Effector memory CD4-positive, alpha-beta T cell (primary cell): ENCODE data around the gene YIPF3.

Source experiments
- DNase-seq, 3 donors: peaks; one replicate each; pipeline ENCODE4 v3.0.0-alpha.2; 2020
- H3K27ac ChIP-seq: 2 replicates; pipeline ENCODE4 v1.7.0; 2013; ENCODE audit warnings: mild to moderate bottlenecking, low read length, moderate library complexity; ENCODE audit not compliant: insufficient read depth, poor library complexity, severe bottlenecking
- H3K27me3 ChIP-seq: replicated peaks from 2 replicates; pipeline ENCODE4 v1.7.0; 2013; ENCODE audit warnings: mild to moderate bottlenecking, low read length; ENCODE audit not compliant: insufficient read depth, control insufficient read depth, poor library complexity, severe bottlenecking
- H3K36me3 ChIP-seq: 2 replicates; pipeline ENCODE4 v1.7.0; 2013; ENCODE audit warnings: mild to moderate bottlenecking, low read length, moderate library complexity; ENCODE audit not compliant: control insufficient read depth, insufficient read depth
- H3K4me1 ChIP-seq: 2 replicates; pipeline ENCODE4 v1.7.0; 2013; ENCODE audit warnings: low read length, mild to moderate bottlenecking; ENCODE audit not compliant: control insufficient read depth, insufficient read depth, poor library complexity, severe bottlenecking
- H3K4me3 ChIP-seq: 2 replicates; pipeline ENCODE4 v1.7.0; 2013; ENCODE audit warnings: low read length, low read depth, mild to moderate bottlenecking; ENCODE audit not compliant: insufficient read depth, poor library complexity, severe bottlenecking
- H3K9me3 ChIP-seq: 2 replicates; pipeline ENCODE4 v1.7.0; 2013; ENCODE audit warnings: mild to moderate bottlenecking, low read length, moderate library complexity; ENCODE audit not compliant: control insufficient read depth

YIPF3 gene

DNA sequence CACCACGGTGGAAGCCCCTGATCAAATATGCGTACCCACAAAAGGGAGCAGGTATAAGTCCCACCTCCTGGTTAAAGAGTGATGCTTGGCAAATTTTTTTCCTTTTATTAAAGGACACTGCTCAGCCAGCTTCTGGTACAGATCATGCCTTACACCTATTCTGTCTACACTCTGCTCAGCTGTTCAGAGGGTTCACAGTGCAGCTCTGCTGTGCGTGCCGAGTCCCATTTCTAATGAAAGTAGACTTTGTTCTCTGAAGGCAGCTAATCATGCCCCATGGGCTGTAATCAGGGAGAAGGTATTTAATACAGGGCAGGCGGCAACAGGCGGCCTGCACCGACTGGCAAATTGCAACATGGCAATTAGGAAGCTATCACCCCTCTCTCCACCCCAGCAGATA, 22.9 kb downstream of the YIPF3 start:
- Histone ChIP-seq H3K9me3 (no peaks in the 10 kb centered on the region), H3K36me3 (peaks cover 12% of the 10 kb centered on the region), H3K4me3 (no peak overlapping the region), H3K4me1 (peaks cover 14% of the 10 kb centered on the region), H3K27ac (no peak overlapping the region), H3K27me3 (no peaks in the 10 kb centered on the region)
- no peak for DNase-seq

DNA sequence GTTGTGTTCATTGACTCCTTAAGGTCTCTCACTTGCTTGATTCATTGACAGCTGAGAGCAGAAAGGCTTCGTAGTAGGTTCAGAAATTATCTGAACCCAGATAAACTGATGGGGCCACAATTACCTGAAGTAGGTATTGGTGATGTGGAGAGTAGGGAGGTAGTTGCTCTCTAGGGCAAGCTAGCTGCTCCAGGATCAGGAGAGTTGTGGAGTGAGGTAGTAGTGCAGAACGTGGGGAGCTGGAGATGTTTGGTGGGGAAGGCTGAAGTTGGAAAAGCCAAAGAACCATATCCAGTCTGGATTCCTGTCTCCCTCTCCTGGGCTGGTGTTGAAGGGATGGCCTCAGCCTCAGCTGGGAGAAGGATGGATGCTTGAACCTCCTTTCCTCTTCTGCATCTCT, 23.5 kb downstream of the YIPF3 start:
- H3K27ac ChIP-seq = no peak overlapping the region
- H3K27me3 ChIP-seq = no peaks in the 10 kb centered on the region
- peaks cover 11% of the 10 kb centered on the region for H3K36me3 ChIP-seq
- H3K4me1 ChIP-seq = peaks cover 14% of the 10 kb centered on the region
- H3K9me3 ChIP-seq = no peaks in the 10 kb centered on the region
- no peak for DNase-seq
- H3K4me3 ChIP-seq = no peak overlapping the region

DNA sequence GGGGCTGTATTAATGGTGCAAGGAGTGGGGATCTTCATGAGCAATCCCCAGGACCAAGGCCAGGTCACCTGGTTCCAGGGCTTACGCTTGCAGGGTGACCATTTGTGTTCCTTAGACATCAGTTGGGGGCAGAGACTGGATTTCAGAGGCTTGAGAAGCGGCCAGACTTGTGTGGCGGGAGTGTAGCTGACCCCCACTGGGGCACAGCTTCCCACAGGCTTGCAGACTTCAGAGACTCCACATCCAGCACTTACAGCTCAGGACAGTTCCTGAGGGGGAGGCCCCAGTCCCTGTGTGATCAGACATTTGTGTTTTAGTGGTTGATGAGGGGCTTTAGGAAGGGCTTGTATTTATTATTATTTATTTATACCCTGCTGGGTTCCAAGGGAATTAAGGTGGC, 24.1 kb downstream of the YIPF3 start:
- no peak for DNase-seq
- H3K27me3 ChIP-seq = no peaks in the 10 kb centered on the region
- H3K9me3 ChIP-seq = no peaks in the 10 kb centered on the region
- no peak overlapping the region for H3K27ac ChIP-seq
- H3K4me3 ChIP-seq = no peak overlapping the region
- H3K36me3 ChIP-seq = peaks cover 10% of the 10 kb centered on the region
- H3K4me1 ChIP-seq = peaks cover 14% of the 10 kb centered on the region

DNA sequence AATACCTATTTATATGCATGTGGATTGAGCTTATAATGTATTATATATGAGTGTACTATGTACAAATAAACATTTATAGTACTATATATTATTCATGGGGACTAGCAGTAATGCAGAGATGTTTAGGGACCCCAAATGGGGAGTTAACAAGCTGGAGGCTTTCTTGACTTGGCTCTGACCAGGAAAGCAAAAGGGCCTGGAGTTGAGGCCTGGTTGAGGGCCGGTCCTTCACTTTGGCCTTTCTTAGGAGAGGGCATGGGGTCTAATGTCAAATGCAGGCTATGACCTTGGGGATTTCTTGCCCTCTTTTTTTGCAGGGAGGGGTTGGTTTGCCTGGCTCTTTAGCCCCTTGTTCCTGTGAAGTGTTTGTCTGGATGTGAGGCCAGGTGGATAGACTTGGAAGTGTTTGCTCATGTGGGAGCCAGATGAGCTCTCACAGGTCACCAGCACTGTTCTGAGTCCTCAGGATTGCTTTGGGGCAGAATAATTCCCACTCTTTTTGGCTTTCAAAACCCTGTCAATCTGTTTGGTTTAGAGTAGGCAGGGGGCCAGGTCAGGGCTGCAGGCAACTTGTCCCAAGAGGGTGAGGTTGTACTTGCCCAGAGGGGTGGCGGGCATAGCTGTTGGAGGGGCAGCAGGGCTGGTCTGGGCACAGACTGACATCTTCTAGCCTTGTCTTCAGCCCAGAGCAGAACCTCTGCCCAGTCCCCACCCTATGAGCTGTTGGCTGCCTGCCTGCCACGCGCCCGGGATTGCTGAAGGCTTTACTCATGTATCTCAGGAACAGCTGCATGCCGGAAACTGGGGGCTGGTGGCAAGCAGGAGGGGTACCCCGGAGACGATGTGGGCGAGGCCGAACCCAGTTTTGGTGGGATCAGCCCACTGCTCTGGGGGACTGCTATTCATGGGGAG, 24.7 kb downstream of the YIPF3 start:
- DNase-seq = no peak
- no peaks in the 10 kb centered on the region for H3K9me3 ChIP-seq
- peaks cover 14% of the 10 kb centered on the region for H3K4me1 ChIP-seq
- peaks cover 10% of the 10 kb centered on the region for H3K36me3 ChIP-seq
- no peak overlapping the region for H3K27ac ChIP-seq
- no peaks in the 10 kb centered on the region for H3K27me3 ChIP-seq
- no peak overlapping the region for H3K4me3 ChIP-seq

DNA sequence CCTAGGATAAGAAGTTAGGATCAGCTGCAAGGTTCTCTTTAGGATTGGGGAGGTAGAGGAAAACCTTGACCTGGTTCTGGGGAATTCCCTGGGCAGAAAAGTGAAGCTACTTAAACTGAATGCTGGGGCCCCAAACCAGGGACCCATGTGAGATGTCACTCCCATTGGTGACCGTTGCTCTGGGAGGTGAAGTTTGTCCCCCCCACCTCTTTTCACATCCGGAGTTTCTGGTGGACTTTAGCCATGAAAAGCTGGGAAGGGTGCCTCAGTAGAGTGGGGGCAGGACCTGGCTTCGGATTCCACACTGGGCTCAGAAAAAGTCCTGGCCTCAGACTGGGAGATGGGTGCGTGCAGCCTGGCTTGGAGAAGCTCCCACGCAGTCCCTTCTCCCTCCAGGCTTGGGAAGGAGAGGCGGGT, 26.2 kb downstream of the YIPF3 start:
- H3K27me3 ChIP-seq = no peaks in the 10 kb centered on the region
- H3K4me3 ChIP-seq = no peak overlapping the region
- H3K9me3 ChIP-seq = no peaks in the 10 kb centered on the region
- H3K4me1 ChIP-seq = peaks cover 10% of the 10 kb centered on the region
- H3K27ac ChIP-seq = no peak overlapping the region
- no peak for DNase-seq
- H3K36me3 ChIP-seq = peaks cover 10% of the 10 kb centered on the region

DNA sequence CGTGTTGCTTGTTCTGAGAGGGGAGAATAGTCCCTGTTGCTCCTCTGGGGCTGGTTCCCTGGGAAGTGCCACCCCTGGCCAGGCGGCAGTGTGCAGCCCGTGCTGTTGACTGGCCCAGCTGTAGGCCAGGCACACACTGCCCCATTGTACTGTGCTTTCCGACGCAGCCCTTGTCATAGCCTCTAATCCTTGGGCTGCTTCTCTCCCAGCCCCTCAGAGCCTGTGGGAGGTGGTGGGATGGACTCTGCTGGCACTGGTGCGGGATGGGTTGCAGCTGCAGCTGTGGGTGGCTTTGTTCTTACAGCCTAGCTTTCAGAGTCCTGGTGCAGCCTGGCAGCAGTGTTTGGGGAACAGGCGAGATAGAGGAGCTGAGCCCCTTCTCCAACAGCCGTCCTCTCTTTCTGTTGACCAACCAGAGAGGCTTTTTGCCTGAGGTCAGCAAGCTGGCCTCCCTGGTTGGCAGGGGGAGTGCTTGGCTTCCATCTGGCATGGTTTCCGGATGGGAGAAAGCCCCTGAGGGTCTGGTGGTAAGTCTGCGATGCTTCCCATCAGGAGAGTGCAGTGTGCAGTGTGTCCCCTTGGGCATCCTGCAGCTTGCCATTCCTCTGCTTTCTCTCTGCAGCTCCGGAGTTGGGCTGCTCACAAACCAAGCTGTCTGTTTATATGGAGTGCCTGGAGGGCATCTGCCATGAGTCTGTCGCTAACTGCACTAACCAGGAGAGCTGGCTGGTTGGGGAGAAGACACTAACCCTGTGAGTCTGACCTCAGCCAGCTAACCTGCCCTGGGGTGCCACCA, 27.3 kb downstream of the YIPF3 start:
- Histone ChIP-seq H3K9me3 (no peaks in the 10 kb centered on the region), H3K27me3 (no peaks in the 10 kb centered on the region), H3K36me3 (peaks cover 10% of the 10 kb centered on the region), H3K4me3 (no peak overlapping the region), H3K4me1 (no peaks in the 10 kb centered on the region), H3K27ac (no peak overlapping the region)
- DNase-seq = no peak

DNA sequence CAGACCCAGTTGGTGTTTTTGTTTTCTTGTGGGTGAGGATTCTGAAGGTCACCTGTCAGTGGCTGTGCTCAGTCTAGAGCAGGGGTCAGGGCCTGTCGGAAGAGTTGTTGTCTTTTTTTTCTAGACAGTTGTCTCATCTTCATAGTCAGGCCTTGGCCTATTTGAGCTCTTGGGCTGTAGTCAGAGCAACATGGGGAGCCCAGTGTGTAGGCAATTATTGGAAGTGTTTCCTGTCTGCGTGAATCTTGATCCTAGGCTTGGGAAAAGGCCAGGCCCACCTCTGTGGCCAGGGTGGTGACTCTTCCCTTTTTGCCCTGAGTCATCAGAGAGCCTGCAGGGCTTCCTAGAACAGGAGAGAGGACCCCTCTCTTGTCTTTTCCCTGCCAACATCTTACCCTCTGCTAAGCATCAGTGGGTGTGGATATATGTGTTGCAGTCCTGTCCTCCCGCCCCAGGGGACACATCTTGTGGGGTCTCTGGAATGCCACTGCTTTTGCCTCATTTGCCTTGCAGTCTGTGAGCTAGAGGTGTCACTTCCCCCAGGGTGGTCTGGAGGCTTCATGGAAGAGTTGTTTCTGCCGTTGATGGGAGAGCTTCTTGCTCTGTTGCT, 28.0 kb downstream of the YIPF3 start:
- DNase-seq = no peak
- no peak overlapping the region for H3K27ac ChIP-seq
- H3K9me3 ChIP-seq = no peaks in the 10 kb centered on the region
- H3K4me3 ChIP-seq = no peak overlapping the region
- H3K27me3 ChIP-seq = no peaks in the 10 kb centered on the region
- peaks cover 10% of the 10 kb centered on the region for H3K36me3 ChIP-seq
- H3K4me1 ChIP-seq = no peaks in the 10 kb centered on the region

DNA sequence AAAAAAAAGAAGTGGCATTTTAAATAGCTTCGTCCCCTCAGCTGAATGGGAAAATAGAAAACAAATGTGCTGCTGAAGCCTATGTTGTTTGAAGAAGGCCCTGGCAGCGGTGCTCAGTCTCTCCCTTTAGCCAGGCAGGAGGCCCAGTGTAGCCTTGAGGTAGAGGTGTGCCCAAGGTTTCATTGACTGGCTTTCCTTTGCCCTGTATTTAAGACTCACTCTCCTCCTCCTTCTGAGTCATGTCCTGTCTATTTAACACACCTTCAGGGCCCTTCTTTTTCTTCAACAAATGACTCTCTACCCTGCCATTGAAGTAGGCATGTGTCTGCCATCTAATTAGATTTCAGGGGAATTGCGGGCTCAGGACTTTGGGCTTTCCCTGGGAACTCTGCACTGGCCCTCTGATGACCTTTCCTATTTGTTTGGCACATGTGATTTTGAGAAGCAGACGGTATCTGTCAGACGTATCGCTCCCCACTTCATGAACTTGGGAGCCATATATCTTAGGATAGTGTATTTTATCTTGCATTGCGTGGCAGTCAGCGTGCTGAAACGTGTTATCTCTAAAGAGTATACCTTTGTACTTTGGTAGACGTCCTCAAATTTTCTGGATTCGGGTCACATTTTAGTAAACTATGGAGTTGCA, 35.0 kb downstream of the YIPF3 start:
- no peaks in the 10 kb centered on the region for H3K27me3 ChIP-seq
- no peaks in the 10 kb centered on the region for H3K9me3 ChIP-seq
- H3K27ac ChIP-seq = no peak overlapping the region
- peaks cover 4% of the 10 kb centered on the region for H3K36me3 ChIP-seq
- H3K4me3 ChIP-seq = no peak overlapping the region
- no peak for DNase-seq
- peaks cover 13% of the 10 kb centered on the region for H3K4me1 ChIP-seq

DNA sequence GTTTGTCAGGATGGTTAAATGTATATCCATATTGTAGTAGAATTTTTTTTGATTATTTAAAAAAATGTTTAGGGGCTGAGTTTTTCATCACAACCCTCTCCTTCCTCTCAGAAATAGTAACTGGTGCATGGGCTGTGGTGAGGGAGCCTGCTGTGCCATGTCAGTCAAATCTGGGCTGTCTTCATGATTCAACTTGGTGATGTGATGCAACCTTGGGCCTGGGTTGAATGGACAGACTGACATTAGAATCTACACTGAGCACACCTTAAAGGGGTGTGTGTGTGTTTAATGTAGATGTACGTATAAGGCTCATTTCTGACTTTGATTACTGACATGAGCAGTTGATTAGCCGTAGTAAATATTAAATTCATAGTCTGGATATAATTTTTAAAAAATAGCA, 35.7 kb downstream of the YIPF3 start:
- Histone ChIP-seq H3K27ac (no peak overlapping the region), H3K9me3 (no peaks in the 10 kb centered on the region), H3K36me3 (peaks cover 4% of the 10 kb centered on the region), H3K4me3 (no peak overlapping the region), H3K4me1 (peaks cover 14% of the 10 kb centered on the region), H3K27me3 (no peaks in the 10 kb centered on the region)
- no peak for DNase-seq
